HG03060 (cell line): Measurements from ENCODE around the gene MGAT4B.

Source experiments
- ATAC-seq: cut with Tn5 transposase; IDR thresholded peaks from one replicate; pipeline ENCODE4 v1.9.1; 2021; ENCODE audit warnings: low read depth, moderate number of reproducible peaks; ENCODE audit not compliant: unreplicated experiment

MGAT4B gene

DNA sequence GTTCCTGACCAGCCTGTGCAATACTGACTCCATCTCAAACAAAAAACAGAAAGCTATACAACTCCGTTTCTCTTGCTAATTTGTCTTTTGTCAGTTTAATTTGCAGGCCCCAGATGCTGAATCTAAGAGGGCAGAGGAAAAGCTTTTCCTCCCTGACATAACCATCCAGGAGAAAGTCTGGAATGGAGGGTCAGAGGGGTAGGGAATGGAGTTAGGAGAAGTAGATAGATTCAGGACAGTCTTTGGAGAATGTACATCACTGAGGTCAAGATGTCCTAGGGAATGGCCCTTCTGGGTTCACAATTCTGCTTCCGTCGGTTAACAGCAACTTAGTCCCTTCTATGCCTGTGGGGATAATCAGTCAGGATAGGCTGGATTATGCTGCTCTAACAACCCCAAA is 7.4 kb upstream of the MGAT4B start:
- ATAC-seq = no peak

DNA sequence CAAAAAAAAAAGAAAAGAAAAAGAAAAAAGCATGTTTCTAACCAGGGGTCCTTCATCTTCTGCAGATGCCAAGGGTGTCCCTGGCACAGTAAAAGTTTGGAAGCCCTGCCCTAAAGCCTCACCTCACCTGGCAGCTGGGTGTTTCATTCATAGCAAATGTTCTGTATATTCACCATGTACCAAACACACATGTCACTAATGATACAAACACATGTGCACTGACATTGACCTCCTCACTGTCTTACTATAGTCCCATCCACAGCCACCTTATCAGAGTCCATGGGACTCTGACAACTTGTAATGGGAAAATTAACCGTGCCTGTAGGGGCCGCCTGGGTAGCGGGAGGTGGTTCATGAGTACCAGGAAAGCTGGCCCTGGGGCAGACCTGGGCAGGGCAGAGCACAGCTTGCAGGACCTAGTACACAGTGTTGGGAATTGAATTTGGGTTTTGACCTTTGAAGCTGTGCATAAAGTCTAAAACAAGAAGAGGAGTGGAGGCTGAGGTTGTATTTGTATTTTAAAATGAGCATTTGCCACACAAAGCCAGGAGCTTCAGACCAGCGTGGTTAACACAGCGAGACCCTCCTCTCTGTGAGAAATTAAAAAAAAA is 6.4 kb upstream of the MGAT4B start:
- ATAC-seq = no peak

DNA sequence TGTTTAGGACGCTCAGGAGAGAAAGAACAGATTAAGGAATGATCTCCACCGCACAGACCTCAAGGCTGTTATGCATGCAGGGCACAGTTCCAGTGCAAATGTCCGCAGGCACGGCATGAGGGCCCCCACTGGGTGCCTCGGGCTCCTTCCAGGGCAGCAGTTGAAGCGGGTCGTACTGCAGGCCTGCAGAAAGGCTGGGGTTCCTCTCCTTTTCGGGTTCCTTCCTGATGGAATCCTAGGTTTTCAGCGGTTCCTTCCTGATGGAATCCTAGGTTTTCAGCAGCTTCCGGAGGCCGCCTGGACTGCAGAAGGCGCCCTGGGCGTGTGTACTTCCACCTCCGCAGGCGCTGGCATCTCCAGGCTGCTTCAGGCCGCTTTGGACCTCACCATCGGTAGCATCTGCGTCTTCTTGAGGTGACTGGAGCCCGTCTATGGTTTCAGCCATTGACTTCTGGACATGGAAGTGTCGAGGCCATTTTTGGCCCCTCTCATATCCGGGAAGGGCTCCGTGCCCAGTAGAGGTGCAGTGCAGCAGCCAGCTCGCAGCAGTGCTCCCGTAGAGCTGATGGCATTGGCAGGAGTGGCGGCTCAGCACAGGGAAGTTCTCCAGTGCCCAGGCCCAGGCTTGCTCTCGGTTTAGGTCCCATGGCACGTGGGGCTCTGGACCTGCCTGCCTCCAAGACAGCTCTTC is 5.6 kb upstream of the MGAT4B start:
- no peak for ATAC-seq

DNA sequence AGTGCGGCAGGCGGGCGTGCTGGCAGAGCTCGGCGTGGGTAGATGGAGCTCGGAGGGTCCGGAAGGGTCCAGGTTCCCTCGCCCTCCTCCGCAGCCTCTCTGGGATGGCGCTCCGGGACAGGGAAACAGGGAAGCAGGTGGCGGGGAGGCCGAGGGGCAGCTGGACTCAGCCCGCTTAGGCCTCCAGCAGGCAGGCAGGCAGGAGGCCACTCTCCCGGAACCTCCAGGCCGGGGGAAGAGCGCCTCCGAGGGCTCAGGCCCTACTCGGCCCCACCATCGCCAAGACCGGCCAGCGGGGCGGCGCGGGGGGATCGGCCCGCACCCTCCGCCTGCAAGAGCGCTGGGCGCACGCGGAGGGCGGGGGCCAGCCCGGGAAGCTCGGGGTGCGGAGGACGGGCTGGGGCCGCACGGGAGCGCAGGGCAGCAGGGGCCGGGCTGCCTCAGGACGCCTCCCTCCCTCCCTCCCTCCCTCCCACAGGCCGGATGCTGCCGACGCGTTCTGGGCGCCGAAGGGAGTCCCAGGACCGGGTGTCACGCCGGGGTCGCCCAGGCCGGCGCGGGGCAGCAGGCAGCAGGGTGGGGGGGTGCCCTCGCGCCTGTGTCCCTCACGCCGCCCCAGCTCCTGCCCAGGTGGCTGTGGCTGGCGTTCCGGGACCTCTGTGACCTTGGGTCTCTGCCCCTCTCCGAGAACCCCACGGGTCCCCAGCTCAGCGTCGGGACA is 977 bp downstream of the MGAT4B start:
- no peak for ATAC-seq

DNA sequence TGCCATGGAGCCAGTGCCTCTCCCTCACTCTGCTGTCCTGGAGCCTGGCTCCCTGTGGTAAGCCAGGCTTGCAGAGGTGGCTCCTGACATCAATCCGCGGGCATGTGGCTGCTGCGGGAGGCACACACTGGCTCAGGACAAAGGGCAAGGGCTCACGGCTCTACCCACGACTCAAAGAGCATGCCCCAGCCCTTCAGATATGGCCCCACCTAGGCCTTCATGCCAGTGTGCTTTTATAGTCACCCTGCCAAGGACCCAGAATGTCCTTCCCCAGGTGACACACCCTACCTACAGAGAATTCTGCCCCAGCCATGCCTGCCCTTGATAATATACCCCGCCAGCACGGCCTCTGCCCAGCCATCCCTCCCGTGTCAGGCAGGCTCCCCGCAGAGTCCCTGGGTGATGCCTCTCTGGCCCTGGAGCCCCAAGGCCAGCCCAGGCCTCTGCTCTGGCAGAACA is 1.6 kb downstream of the MGAT4B start:
- ATAC-seq = no peak

DNA sequence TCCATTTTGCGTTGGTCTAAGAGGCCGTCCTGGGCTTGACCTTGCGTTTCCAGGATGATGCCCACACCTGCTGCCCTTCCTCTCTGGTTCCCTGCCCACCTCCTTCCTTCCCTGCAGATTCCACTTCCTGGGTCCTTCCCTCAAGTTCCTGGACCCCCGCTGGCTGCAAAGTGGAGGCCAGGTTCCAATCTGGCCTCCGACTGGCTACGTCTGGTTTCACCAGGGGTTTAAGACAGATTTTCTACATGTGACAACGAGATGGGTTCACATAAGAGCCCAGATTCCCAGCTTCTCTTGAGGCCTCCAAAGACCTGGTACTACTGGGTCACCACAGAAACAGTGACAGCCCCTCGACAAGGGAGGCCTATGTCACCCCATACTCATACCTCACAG is 2.1 kb downstream of the MGAT4B start:
- ATAC-seq = no peak

DNA sequence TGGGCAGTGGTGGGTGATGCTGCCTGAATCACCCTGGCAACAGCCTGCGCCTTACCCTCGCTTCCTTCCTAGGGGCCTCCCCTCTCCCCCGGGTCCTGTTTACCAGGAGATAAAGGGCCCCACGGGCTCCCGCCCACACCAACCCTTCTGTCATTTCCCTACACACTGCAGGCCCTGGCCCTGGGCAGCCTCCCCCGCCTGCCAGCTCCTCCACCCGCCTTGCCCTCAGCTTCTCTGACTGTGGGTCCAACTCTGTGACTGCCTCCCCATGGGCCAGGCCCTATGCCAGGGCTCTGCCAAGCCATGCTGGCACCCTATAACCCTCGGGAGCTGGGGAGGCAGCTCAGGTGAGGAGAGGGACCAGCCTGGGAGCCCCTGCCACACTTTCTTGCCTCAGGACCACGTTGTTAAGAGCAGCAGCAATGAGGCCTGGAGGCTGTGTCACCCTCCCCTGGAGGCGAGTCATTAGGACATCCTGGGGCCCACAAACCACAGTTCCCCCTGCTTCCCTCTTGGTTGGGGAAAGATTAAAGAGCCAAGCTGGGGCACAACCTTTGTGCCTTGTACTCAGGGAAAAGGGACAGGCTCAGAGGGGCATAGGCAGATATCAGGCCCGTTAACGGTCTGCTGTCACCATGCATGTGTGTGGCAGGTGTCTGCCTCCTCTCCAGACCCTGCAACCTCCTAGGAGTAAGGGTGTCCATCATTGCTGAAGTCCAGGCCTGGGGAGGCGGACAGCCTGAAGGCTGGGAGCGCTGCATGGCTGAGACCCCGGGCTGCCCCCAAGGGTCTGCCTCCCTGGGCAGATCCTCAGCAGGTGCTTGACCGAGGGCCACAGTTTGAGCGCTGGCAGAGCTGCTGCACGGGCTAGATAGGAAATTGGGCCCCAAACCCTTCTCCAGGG is 2.8 kb downstream of the MGAT4B start:
- ATAC-seq = no peak

DNA sequence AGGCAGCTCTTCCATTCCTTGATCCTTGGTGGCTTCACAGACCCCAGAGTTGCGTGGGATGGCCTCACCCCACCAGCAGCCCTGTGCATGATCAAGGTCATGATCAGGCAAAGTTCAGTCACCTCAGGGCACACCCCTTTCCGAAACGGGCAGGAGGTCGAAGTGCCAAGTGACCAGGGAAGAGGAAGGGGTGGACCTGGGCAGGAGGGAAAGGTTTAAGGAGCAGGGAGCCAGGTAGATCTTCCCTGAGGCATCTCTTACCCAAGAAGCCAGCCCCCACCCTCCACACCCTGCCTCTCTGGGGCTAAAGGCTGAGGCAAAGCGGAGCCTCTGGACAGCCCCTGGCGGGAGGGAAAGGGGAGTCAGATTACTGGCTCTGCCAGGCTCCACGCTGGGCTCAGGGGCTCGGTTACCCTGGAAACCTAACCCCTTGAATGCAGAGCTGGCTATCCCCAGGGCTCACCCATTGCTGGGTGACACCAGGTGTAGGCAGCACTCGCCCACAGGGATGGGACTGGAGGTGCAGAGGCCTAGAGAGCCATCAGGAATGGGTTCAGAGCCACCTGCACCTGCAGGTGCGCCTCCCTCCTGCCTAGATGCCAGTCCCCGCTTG is 3.6 kb downstream of the MGAT4B start:
- ATAC-seq = no peak

DNA sequence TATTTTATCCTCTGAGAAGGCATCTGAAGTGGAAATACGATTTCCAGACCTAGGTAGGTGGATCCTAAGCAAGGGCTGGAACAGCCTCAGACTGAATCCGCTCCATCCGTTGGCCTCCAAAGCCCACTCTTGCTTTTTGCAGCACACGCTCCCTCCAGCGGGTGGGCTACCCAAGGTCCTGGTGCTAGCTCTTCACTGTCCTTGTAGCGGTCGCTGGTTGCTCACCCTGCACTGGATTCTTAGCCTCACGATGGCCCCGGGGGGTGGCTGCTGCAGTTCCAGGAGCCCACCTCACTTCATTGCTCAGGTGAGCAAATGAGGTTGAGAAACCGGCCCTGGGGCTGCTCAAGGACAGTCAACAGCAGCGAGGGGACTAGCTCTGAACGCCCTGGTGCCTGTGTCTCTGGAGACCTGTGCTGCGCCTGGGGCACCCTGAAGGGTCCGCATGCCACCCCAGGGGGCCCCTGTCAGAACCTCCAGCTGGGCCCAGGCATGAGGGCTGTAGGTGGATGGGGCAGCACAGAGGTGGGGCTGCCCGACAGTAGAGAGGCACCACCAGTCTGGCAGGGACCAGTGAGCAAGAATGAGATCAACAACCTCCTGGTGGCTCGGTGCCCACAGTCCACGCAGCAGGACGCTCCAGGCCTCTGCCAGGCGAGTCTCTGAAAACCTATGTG is 4.3 kb downstream of the MGAT4B start:
- no peak for ATAC-seq

DNA sequence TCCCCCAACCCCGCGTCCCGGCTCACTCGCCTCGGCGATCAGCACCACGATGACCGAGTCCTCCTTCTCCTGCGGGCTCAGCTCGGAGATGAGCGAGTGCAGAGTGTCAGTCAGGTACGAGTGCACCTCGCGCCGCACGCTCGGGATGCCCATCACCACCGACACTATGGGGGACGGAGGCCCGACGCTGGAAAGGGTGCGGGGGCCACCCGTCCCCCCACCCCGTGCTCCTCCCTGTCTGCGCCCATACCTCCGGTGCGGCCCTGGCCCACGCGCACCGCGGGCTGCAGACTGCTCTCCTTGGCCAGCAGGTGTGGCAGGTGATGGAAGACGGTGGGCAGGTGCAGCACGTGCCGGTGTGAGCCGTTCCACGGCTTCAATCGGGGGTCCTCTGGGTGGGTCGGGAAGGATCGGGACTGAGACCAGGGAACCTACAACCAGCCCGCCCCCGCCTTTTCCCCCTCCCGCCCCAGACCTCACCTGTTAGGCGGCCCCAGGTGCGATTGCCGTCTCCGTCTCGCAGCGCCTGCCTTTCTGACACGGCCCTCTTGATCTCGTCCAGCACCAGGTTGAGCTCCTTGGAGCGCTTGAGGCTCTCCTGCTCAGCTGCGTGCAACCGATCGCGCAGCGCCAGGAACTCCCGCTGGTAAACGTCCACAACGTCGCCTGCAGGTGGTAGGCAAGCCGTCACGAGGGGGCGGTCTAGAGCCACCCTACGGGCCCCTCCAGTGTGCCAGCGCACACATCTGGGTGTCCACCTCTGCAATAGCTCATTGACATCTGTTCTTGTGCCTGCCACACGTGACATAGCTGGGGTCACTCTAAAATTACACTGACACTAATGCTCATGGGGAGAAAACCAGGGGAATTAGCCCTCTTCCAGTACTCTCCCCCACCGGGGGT is 5.1 kb downstream of the MGAT4B start:
- no peak for ATAC-seq

DNA sequence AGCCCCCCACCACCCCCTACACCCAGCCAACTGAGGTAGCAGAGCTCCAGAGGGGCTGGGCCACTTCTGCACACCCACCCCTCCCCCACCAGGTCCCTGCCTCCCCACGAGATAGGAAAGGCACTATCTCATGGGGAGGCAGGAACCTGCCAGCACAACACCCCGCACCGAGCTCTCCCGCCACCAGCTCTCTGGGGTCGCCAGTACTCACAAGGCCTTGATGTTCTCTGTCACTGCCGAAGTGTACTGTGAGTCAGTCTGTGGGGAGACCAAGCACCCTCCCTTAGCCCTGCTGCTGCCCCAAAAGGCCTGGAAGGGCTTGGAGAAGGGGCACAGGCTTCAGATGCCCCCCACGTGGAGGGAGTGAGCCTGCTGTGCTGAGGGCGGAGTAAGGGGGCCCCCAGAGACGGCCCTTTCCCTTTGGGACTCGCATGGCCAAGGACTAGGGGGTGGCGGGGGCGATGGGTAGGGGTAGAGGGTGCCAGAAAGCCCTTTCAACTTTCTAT is 5.9 kb downstream of the MGAT4B start:
- no peak for ATAC-seq

DNA sequence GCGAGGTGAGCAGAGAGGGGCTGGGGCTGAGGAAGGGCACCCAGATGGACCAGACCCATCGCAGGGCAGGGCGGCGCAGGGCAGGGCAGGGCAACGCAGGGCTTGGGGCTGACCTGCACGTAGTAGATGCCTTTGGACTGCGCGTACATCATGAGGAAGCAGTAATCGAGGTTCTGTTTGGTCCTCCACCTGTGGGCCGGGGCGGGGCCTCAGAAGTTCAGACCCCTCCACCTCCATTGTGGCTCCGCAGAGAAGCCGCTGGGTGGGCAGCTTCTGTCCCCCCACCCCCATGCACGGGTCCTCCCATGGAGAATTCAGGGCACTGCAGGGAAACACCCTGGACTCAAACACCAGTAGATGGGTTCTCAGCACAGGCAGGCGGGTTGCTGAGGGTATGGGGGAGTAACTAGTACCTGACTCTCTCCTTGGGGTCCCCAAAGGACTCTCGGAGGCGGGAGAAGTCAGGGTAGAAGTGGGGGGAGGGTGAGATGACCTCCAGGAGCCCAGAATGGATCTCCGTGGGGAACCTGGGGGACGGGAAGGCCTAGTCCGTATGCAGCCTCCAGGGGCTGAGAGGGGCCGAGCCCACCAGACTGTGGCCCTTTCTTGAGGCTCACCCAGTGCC is 6.5 kb downstream of the MGAT4B start:
- ATAC-seq = no peak

DNA sequence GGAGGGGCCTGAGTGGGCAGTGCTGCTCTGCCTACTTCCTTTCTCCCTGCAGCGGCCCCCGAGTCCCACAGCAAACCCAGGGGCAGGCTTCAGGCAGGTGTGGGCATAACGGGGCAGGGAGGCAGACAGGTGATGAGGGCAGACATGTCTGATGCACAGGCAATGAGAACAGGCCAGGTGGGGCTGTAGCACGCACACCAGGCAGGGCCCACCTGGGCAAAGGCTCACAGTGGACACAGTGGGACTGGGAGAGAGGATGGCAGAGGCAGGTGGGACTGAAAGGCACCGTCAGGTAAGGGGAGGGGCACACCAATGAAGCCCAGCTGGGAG is 7.1 kb downstream of the MGAT4B start:
- ATAC-seq = no peak

DNA sequence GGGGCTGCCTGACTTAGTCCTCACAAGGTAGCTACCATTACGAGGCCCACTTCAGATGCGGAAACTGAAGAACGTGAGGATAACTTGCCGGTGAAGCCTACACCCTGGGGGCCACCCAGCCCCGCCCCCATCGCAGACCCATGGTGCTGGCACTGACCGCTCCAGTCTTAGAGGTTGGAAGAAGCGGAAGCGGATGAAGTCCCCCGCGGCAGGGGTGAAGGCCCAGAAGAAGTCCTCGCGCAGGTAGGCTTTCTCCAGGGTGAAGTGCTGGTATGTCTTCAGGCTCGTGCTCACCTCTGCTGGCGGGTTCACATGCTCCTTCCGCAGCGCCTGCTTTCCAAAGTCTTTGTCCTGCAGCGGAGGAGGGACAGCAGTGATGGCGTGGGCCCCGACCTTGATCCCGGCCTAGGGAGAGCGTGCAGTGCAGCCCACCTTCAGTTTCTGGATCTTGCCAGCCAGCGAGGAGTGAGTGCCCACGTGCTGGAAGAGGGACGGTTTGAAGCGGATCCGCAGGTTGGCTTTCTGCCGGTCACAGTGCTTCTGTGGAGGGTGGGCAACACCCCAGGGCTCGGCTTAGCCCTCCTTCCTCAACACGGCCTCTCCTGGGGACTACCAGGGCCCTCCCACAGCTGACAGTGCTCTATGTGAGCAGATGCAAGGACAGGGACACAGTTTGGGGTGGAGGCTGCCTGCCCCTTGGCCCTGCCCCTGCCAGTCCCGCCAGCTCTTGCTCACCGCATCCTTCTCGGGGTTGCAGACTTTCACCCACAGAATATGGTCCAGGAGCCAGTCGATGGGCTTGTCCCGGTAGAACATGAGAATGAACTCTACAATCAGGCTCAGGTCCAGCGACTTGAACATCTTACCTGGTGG is 7.7 kb downstream of the MGAT4B start:
- no peak for ATAC-seq

DNA sequence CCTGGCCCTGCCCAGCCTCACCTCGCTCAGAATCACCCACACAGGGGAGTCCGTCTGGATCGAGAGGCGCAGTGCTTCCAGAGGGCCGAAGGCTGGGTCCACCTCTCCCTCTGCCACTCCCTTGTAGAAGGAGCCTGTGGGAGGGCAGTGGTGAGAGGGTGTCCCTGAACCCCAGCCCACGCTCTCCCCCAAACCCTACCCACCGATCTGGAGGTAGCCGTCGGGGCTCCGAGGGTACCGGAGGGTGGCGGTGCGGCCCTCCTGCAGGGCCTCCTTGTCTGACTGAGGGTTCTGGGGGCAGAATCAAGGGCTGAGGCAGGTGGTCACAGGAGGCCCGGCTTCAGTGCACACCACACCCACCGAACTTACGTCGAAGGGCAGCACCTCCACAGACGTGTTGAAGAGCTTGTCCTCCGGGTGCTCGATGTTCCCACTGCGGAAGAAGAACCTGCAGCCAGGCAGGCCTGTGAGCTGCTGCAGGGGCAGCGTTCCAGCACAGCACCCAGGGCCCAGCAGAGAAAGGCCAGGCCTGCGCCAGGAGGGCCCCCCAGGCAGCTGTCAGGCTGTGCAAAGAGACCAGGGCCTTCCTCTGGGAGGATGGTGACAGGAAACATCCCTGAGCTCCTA is 8.4 kb downstream of the MGAT4B start:
- no peak for ATAC-seq

DNA sequence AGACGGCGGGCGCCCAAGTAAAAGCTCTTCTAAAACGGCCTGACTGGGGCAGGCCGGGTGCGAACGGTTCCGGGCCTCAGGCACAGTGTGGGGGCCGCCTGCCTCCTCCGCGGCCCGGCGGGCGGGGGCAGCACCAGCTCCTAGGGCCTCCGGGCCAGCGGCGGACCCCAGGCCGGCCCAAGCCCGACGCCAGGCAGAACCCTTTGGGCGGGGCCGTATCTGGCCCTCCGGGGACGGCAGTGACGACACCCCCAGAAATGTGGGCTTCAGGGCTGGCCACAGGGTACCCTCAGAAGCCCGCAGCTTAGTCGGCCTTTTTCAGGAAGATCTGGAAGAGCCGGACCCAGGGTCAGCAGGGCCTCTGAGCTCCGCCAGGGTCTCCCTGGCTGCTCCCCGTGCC is 8.9 kb downstream of the MGAT4B start:
- no peak for ATAC-seq
